NAMALWA (cell line): Measurements from ENCODE around the gene DNAH14.
"Not testable (repeated sequence)": the region's sequence is repeated elsewhere in the genome, so short reads cannot be mapped to it uniquely, and the experiment has no call there.

Experiments
- DNase-seq: peaks from one replicate; pipeline ENCODE4 v3.0.0-alpha.2; 2015; ENCODE audit warnings: low spot score

The DNAH14 gene

GRCh38 chr1:225155555-225155954 lies 226.1 kb downstream of the DNAH14 start:
- no peak for DNase-seq

- no peak for DNase-seq
Observed at GRCh38 chr1:225156254-225156653, 226.8 kb downstream of the DNAH14 start.

- DNase-seq, result no peak
Observed at GRCh38 chr1:225158291-225158690, 228.8 kb downstream of the DNAH14 start.

- DNase-seq, result no peak
Observed at GRCh38 chr1:225159793-225160192, 230.3 kb downstream of the DNAH14 start.

- DNase-seq, result not testable (repeated sequence)
Observed at GRCh38 chr1:225177409-225177808, 247.9 kb downstream of the DNAH14 start.

GRCh38 chr1:225179686-225180085 lies 250.2 kb downstream of the DNAH14 start:
- no peak for DNase-seq

- DNase-seq, result no peak
Observed at GRCh38 chr1:225182716-225183115, 253.2 kb downstream of the DNAH14 start.

GRCh38 chr1:225191199-225191753 lies 261.8 kb downstream of the DNAH14 start:
- no peak for DNase-seq

- DNase-seq, result no peak
Observed at GRCh38 chr1:225201447-225201846, 272.0 kb downstream of the DNAH14 start.

GRCh38 chr1:225207791-225208190 lies 278.3 kb downstream of the DNAH14 start:
- no peak for DNase-seq

- DNase-seq, result no peak
Observed at GRCh38 chr1:225209153-225209552, 279.7 kb downstream of the DNAH14 start.

GRCh38 chr1:225210180-225210579 lies 280.7 kb downstream of the DNAH14 start:
- not testable (repeated sequence) for DNase-seq

- not testable (repeated sequence) for DNase-seq
Observed at GRCh38 chr1:225211694-225212442, 282.4 kb downstream of the DNAH14 start.

- no peak for DNase-seq
Observed at GRCh38 chr1:225224287-225224686, 294.8 kb downstream of the DNAH14 start.

GRCh38 chr1:225225681-225226080 lies 296.2 kb downstream of the DNAH14 start:
- no peak for DNase-seq

- DNase-seq, result no peak
Observed at GRCh38 chr1:225228871-225229303, 299.4 kb downstream of the DNAH14 start.

GRCh38 chr1:225229429-225229828 lies 300.0 kb downstream of the DNAH14 start:
- not testable (repeated sequence) for DNase-seq

- DNase-seq, result no peak
Observed at GRCh38 chr1:225230483-225230882, 301.0 kb downstream of the DNAH14 start.

- not testable (repeated sequence) for DNase-seq
Observed at GRCh38 chr1:225232930-225233329, 303.5 kb downstream of the DNAH14 start.

- no peak for DNase-seq
Observed at GRCh38 chr1:225242611-225243010, 313.1 kb downstream of the DNAH14 start.

GRCh38 chr1:225250432-225250831 lies 321.0 kb downstream of the DNAH14 start:
- peak; percentile 26 for DNase-seq

GRCh38 chr1:225253173-225253572 lies 323.7 kb downstream of the DNAH14 start:
- no peak for DNase-seq

GRCh38 chr1:225253784-225254183 lies 324.3 kb downstream of the DNAH14 start:
- DNase-seq, result no peak

GRCh38 chr1:225254676-225255075 lies 325.2 kb downstream of the DNAH14 start:
- no peak for DNase-seq
